Neural cell (in vitro differentiated cells): Measurements from ENCODE around the gene ACAP1. TPM values are rescaled to one million over a fixed set of nuclear protein-coding genes. Genes with fewer than 3 reads are reported as not detected.

Experiments used
- H2AFZ ChIP-seq: fragments of 200-600, 300-800 bp; sonication (generic), shearing (Covaris generic); 2 replicates; pipeline ENCODE4 v1.6.0; 2014; ENCODE audit warnings: low read depth, mild to moderate bottlenecking, antibody characterized with exemption, low read length, moderate library complexity
- H3F3A ChIP-seq: fragments of 200-600 bp; shearing (Covaris generic); 2 replicates; pipeline ENCODE4 v1.6.1; 2016; ENCODE audit warnings: mild to moderate bottlenecking, moderate library complexity, mixed read lengths, antibody characterized with exemption, low read length; ENCODE audit not compliant: insufficient read depth, poor library complexity, severe bottlenecking
- H3K27ac ChIP-seq: fragments of 200-600, 300-800 bp; sonication (generic), shearing (Covaris generic); 2 replicates; pipeline ENCODE4 v1.5.1; 2014; ENCODE audit warnings: mild to moderate bottlenecking, low read length, moderate library complexity
- H3K27me3 ChIP-seq: fragments of 300-800, 200-600 bp; sonication (generic), shearing (Covaris generic); 2 replicates; pipeline ENCODE4 v1.6.0; 2014; ENCODE audit warnings: mild to moderate bottlenecking, low read depth, low read length, moderate library complexity; ENCODE audit not compliant: insufficient read depth
- H3K36me3 ChIP-seq: fragments of 300-800, 200-600 bp; sonication (generic), shearing (Covaris generic); 2 replicates; pipeline ENCODE4 v1.5.1; 2014; ENCODE audit warnings: mild to moderate bottlenecking, antibody characterized with exemption, low read length, moderate library complexity; ENCODE audit not compliant: insufficient read depth
- H3K4me2 ChIP-seq: fragments of 300-800, 200-600 bp; sonication (generic), shearing (Covaris generic); 2 replicates; pipeline ENCODE4 v1.6.0; 2014; ENCODE audit warnings: mild to moderate bottlenecking, low read length
- H3K4me3 ChIP-seq: fragments of 300-800, 200-600 bp; sonication (generic), shearing (Covaris generic); 2 replicates; pipeline ENCODE4 v1.5.1; 2014; ENCODE audit warnings: mild to moderate bottlenecking, low read length, moderate library complexity
- H3K79me2 ChIP-seq: fragments of 200-600 bp; shearing (Covaris generic); replicated peaks from 2 replicates; pipeline ENCODE4 v1.6.0; 2014; ENCODE audit warnings: mild to moderate bottlenecking, low read length, moderate library complexity; ENCODE audit not compliant: insufficient read depth
- H3K9ac ChIP-seq: fragments of 300-800, 200-600 bp; sonication (generic), shearing (Covaris generic); 2 replicates; pipeline ENCODE4 v1.6.1; 2016; ENCODE audit warnings: mild to moderate bottlenecking, low read length, mixed read lengths
- H3K9me2 ChIP-seq: fragments of 200-600 bp; shearing (Covaris generic); 2 replicates; pipeline ENCODE4 v1.6.1; 2016; ENCODE audit warnings: mild to moderate bottlenecking, low read length, mixed read lengths; ENCODE audit not compliant: insufficient read depth
- H3K9me3 ChIP-seq: fragments of 200-600, 300-800 bp; sonication (generic), shearing (Covaris generic); 2 replicates; pipeline ENCODE4 v1.6.1; 2016; ENCODE audit warnings: mild to moderate bottlenecking, mixed run types, low read length, moderate library complexity, mixed read lengths
- H4K20me1 ChIP-seq: fragments of 200-600 bp; shearing (Covaris generic); 2 replicates; pipeline ENCODE4 v1.6.1; 2016; ENCODE audit warnings: mild to moderate bottlenecking, mixed run types; ENCODE audit not compliant: insufficient read depth
- CTCF ChIP-seq: fragments of 450-650 bp; IDR thresholded peaks from 2 replicates; pipeline ENCODE4 v1.5.1; 2014; ENCODE audit warnings: antibody characterized with exemption, mild to moderate bottlenecking, moderate library complexity; ENCODE audit not compliant: poor library complexity, severe bottlenecking
- EP300 ChIP-seq: fragments of 450-650 bp; conservative IDR thresholded peaks from 2 replicates; pipeline ENCODE4 v1.6.1; 2014; ENCODE audit warnings: antibody characterized with exemption, mild to moderate bottlenecking, moderate library complexity; ENCODE audit not compliant: poor library complexity, severe bottlenecking
- EZH2 ChIP-seq: fragments of 200-600, 300-800 bp; shearing (Covaris generic), sonication (generic); IDR thresholded peaks from 2 replicates; pipeline ENCODE4 v1.6.1; 2014; ENCODE audit warnings: antibody characterized with exemption, low read length, borderline replicate concordance, mild to moderate bottlenecking; ENCODE audit not compliant: insufficient read depth, poor library complexity, severe bottlenecking
- MXI1 ChIP-seq: fragments of 450-650 bp; conservative IDR thresholded peaks from 2 replicates; pipeline ENCODE4 v1.6.1; 2014; ENCODE audit warnings: antibody characterized with exemption, mild to moderate bottlenecking; ENCODE audit not compliant: poor library complexity, severe bottlenecking
- POLR2AphosphoS5 ChIP-seq: IDR thresholded peaks from 2 replicates; pipeline ENCODE4 v1.6.1; 2012
- RAD21 ChIP-seq: fragments of 450-650 bp; conservative IDR thresholded peaks from 2 replicates; pipeline ENCODE4 v1.6.1; 2014; ENCODE audit warnings: antibody characterized with exemption, mild to moderate bottlenecking, moderate library complexity
- SMC3 ChIP-seq: fragments of 450-650 bp; conservative IDR thresholded peaks from 2 replicates; pipeline ENCODE4 v1.6.1; 2014; ENCODE audit warnings: antibody characterized with exemption, mild to moderate bottlenecking, moderate library complexity; ENCODE audit not compliant: poor library complexity
- TAF1 ChIP-seq: IDR thresholded peaks from 2 replicates; pipeline ENCODE4 v1.6.1; 2012; ENCODE audit warnings: low read depth
- polyA plus RNA-seq: library from polyadenylated mRNA; depleted of rRNA; stranded (reverse); fragments of >200 nt; gene quantifications from 2 replicates; pipeline ENCODE4 v1.2.3, GENCODE V29; 2014
- TF ChIP-seq, protein P1 (sequence below): IDR thresholded peaks from 2 replicates; pipeline ENCODE4 v1.6.1; 2012; ENCODE audit warnings: borderline replicate concordance

The ACAP1 gene
- polyA plus RNA-seq, 1 donor from 2014 or later = 0.66 TPM

- Histone ChIP-seq H3K9me2 (no peaks in the 10 kb centered on the region), H4K20me1 (no peaks in the 10 kb centered on the region), H3K27me3 (no peaks in the 10 kb centered on the region), H3K27ac (no peak overlapping the region), H3K36me3 (no peaks in the 10 kb centered on the region), H3K9ac (no peak overlapping the region), H2AFZ (no peak overlapping the region), H3K4me3 (no peak overlapping the region), H3K4me2 (no peak overlapping the region), H3K9me3 (no peaks in the 10 kb centered on the region), H3K79me2 (peaks cover 3% of the 10 kb centered on the region), H3F3A (no peaks in the 10 kb centered on the region)
- no peak for TF ChIP-seq EP300
- no peak for TF ChIP-seq MXI1
- no peak for TF ChIP-seq SMC3
- no peak for TF ChIP-seq RAD21
- TF ChIP-seq CTCF = no peak
- no peak for TF ChIP-seq EZH2
- no peak for TF ChIP-seq POLR2AphosphoS5
- TF ChIP-seq TAF1 = no peak
- TF ChIP-seq, protein P1, sequence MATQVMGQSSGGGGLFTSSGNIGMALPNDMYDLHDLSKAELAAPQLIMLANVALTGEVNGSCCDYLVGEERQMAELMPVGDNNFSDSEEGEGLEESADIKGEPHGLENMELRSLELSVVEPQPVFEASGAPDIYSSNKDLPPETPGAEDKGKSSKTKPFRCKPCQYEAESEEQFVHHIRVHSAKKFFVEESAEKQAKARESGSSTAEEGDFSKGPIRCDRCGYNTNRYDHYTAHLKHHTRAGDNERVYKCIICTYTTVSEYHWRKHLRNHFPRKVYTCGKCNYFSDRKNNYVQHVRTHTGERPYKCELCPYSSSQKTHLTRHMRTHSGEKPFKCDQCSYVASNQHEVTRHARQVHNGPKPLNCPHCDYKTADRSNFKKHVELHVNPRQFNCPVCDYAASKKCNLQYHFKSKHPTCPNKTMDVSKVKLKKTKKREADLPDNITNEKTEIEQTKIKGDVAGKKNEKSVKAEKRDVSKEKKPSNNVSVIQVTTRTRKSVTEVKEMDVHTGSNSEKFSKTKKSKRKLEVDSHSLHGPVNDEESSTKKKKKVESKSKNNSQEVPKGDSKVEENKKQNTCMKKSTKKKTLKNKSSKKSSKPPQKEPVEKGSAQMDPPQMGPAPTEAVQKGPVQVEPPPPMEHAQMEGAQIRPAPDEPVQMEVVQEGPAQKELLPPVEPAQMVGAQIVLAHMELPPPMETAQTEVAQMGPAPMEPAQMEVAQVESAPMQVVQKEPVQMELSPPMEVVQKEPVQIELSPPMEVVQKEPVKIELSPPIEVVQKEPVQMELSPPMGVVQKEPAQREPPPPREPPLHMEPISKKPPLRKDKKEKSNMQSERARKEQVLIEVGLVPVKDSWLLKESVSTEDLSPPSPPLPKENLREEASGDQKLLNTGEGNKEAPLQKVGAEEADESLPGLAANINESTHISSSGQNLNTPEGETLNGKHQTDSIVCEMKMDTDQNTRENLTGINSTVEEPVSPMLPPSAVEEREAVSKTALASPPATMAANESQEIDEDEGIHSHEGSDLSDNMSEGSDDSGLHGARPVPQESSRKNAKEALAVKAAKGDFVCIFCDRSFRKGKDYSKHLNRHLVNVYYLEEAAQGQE = no peak
Observed at GRCh38 chr17:7357381-7357780, 21.1 kb downstream of the ACAP1 start.

GRCh38 chr17:7361906-7362305, 25.6 kb downstream of the ACAP1 start:
- H3K36me3 ChIP-seq = no peaks in the 10 kb centered on the region
- no peak overlapping the region for H3K4me3 ChIP-seq
- no peak overlapping the region for H3K4me2 ChIP-seq
- no peaks in the 10 kb centered on the region for H3K27me3 ChIP-seq
- no peak for TF ChIP-seq CTCF
- no peak for TF ChIP-seq EP300
- TF ChIP-seq MXI1 = no peak
- TF ChIP-seq RAD21 = no peak
- no peak for TF ChIP-seq EZH2
- no peak for TF ChIP-seq POLR2AphosphoS5
- no peak for TF ChIP-seq SMC3
- TF ChIP-seq, protein P1 = no peak
- no peak for TF ChIP-seq TAF1
- no peaks in the 10 kb centered on the region for H3K9me3 ChIP-seq
- no peaks in the 10 kb centered on the region for H3K9me2 ChIP-seq
- H3F3A ChIP-seq = no peaks in the 10 kb centered on the region
- no peak overlapping the region for H3K27ac ChIP-seq
- no peak overlapping the region for H3K9ac ChIP-seq
- no peaks in the 10 kb centered on the region for H3K79me2 ChIP-seq
- H2AFZ ChIP-seq = no peak overlapping the region
- H4K20me1 ChIP-seq = no peaks in the 10 kb centered on the region
